ENCODE data around the gene CDH24.

The CDH24 gene

GRCh38 chr14:23066368-23066767 is 9.0 kb upstream of the CDH24 start:
- no peak for DNase-seq (ENCODE audit: low read depth)

- DNase-seq (ENCODE audit: low read depth): no peak
Measured at GRCh38 chr14:23063601-23064000, 6.3 kb upstream of the CDH24 start.

GRCh38 chr14:23062002-23062401 is 4.7 kb upstream of the CDH24 start:
- DNase-seq (ENCODE audit: low read depth): no peak

GRCh38 chr14:23060536-23061260 is 3.4 kb upstream of the CDH24 start:
- no peak for DNase-seq (ENCODE audit: low read depth)

- DNase-seq (ENCODE audit: low read depth): no peak
Measured at GRCh38 chr14:23058654-23059504, 1.6 kb upstream of the CDH24 start.

- no peak for DNase-seq (ENCODE audit: low read depth)
Measured at GRCh38 chr14:23057757-23058653, 685 bp upstream of the CDH24 start.

- no peak for DNase-seq (ENCODE audit: low read depth)
Measured at GRCh38 chr14:23056145-23056955, 970 bp downstream of the CDH24 start.

- DNase-seq (ENCODE audit: low read depth): no peak
Measured at GRCh38 chr14:23055621-23056144, 1.6 kb downstream of the CDH24 start.

GRCh38 chr14:23055147-23055550 is 2.2 kb downstream of the CDH24 start:
- no peak for DNase-seq (ENCODE audit: low read depth)

- DNase-seq (ENCODE audit: low read depth): no peak
Measured at GRCh38 chr14:23054000-23054811, 3.1 kb downstream of the CDH24 start.

- DNase-seq (ENCODE audit: low read depth): no peak
Measured at GRCh38 chr14:23053426-23053825, 3.9 kb downstream of the CDH24 start.

- no peak for DNase-seq (ENCODE audit: low read depth)
Measured at GRCh38 chr14:23052671-23053070, 4.6 kb downstream of the CDH24 start.

GRCh38 chr14:23052182-23052623 is 5.1 kb downstream of the CDH24 start:
- no peak for DNase-seq (ENCODE audit: low read depth)

- DNase-seq (ENCODE audit: low read depth): no peak
Measured at GRCh38 chr14:23051141-23052057, 5.9 kb downstream of the CDH24 start.

GRCh38 chr14:23049011-23049410 is 8.3 kb downstream of the CDH24 start:
- no peak for DNase-seq (ENCODE audit: low read depth)

- no peak for DNase-seq (ENCODE audit: low read depth)
Measured at GRCh38 chr14:23047751-23048693, 9.3 kb downstream of the CDH24 start.

GRCh38 chr14:23047034-23047634 is 10.2 kb downstream of the CDH24 start:
- DNase-seq (ENCODE audit: low read depth): no peak

All from CMK (cell line).